Activated CD8-positive, alpha-beta memory T cell treated with anti-CD3 and anti-CD28 coated beads for 36 hours (primary cell): ENCODE results near the gene PNRC2. TPM values are rescaled to one million over a fixed set of nuclear protein-coding genes. Genes with fewer than 3 reads are reported as not detected.

Source experiments
- CTCF ChIA-PET: fragments of 350-600 bp; sonication (Branson Sonifier 250); formaldehyde crosslinking; loops from one replicate; lab custom pipeline; 2021; ENCODE audit warnings: antibody characterized with exemption; lab: Charles Lee
- POLR2A ChIA-PET: fragments of 350-600 bp; sonication (Branson Sonifier 250); formaldehyde crosslinking; loops from one replicate; lab custom pipeline; 2021; ENCODE audit warnings: antibody characterized with exemption; lab: Charles Lee
- total RNA-seq, 2 experiments: library from RNA; stranded (reverse); gene quantifications; one replicate each; pipeline ENCODE4 v1.2.3, GENCODE V29; 2021

The PNRC2 gene
- total RNA-seq, 2 experiments from 2014 or later = 132 to 135 TPM

- CTCF ChIA-PET = no interaction called here
- POLR2A ChIA-PET = no interaction called here
These were observed 28.1 kb upstream of the PNRC2 start for GRCh38 chr1:23931491-23931880.

- POLR2A ChIA-PET = no interaction called here
- CTCF ChIA-PET = interaction anchor here (1.0 kb wide), 1 partner anchor 13 kb away, joined by 3 read pairs; no protein-coding TSS in a partner anchor
These were observed 23.0 kb upstream of the PNRC2 start for GRCh38 chr1:23936481-23937176.

- ChIA-PET CTCF (no interaction called here), POLR2A (no interaction called here)
These were observed 12.3 kb upstream of the PNRC2 start for GRCh38 chr1:23947366-23947765.

DNA sequence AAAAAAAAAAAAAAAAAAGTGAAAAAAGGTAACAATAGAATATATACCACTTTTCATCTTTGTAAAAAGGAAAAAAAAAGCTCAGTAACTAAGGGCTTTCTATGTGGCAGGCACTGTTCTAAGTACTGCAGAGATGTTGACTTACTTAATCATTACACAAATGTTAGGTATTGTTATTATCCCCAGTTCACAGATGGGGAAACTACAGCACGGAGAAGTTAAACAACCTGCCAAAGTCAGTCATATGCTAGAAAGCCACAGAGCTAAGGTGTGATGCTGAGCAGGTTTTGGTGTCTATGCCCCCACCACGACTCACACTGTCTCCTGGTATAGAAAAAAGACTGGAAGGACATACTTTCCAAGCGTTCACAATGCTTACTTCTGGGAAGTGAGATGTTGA lies 6.6 kb upstream of the PNRC2 start:
- POLR2A ChIA-PET = interaction anchor here (0.6 kb wide), 1 partner anchor 614 kb away, joined by 3 read pairs; no protein-coding TSS in a partner anchor
- CTCF ChIA-PET = no interaction called here

DNA sequence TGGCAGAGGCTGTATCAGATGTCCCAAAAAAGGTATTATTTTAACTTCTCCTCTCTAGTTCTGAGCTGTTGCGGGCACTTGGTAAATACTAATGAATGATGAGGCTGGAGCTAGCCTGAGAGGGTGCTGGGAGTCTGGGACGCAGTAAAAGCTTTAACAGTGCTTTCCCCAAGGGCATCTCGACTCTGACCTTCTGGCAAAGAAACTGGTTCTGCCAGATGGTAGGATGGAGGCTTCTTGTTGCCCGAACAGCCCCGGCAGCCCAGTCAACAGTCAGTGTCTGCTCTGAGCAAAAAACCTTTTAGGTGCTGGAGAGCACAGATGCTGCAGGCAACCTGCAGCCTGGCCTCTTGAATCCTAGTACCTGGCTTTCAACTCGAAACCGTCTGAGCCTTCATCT lies 2.5 kb upstream of the PNRC2 start:
- ChIA-PET POLR2A (interaction anchor here (0.5 kb wide), 1 partner anchor 257 kb away, joined by 3 read pairs; no protein-coding TSS in a partner anchor), CTCF (no interaction called here)

- CTCF ChIA-PET = interaction anchor here (0.6 to 1.0 kb wide), 3 partner anchors 14 to 705 kb away, joined by 3 to 5 read pairs (median 3); no protein-coding TSS in a partner anchor
- POLR2A ChIA-PET = interaction anchor here (0.7 to 3.3 kb wide), 2 partner anchors 9 to 22 kb away, joined by 8 to 28 read pairs; partner anchors contain the start of gene SRSF10
These were observed 1.4 kb upstream of the PNRC2 start for GRCh38 chr1:23958040-23958809.

DNA sequence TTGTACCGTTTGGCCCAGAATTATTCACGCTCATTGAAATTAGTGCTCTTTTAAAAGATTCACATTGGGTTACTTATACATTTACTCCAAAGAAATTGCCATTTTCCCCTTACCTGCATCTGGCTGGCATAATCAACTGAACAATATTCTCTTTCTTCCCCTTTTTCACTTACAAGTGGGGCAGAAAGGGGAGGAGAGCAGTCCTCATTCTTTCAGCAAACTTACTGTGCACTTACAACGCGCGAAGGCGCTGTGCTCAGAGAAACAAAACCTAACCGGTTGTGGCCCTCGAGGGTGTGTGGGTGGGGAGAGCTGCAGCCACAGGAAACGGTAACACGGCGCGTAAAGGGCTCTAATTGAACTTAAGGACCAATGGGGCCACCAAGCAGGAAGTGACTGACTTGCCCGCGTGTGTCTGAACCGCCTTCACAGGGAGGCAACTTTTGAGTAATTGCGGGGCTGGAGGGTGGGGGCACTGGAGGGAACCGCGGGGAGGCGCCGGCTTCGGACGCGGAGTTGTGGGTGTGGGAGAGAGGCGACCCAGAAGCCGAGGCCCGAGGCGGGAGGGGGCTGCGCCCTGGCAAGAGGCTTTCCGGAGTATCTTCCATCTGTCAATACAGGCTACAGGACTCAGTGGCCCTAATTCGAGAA lies 693 bp upstream of the PNRC2 start:
- CTCF ChIA-PET = interaction anchor here (0.6 to 1.0 kb wide), 2 partner anchors 13 to 323 kb away, joined by 3 to 5 read pairs; no protein-coding TSS in a partner anchor
- POLR2A ChIA-PET = interaction anchor here (0.7 to 3.3 kb wide), 2 partner anchors 10 to 21 kb away, joined by 8 to 28 read pairs; partner anchors contain the start of gene SRSF10

- POLR2A ChIA-PET = interaction anchor here (1.3 to 3.3 kb wide), 2 partner anchors 17 to 19 kb away, joined by 13 to 28 read pairs; partner anchors contain the start of gene SRSF10
- CTCF ChIA-PET = no interaction called here
These were observed 828 bp downstream of the PNRC2 start for GRCh38 chr1:23960291-23961020.

DNA sequence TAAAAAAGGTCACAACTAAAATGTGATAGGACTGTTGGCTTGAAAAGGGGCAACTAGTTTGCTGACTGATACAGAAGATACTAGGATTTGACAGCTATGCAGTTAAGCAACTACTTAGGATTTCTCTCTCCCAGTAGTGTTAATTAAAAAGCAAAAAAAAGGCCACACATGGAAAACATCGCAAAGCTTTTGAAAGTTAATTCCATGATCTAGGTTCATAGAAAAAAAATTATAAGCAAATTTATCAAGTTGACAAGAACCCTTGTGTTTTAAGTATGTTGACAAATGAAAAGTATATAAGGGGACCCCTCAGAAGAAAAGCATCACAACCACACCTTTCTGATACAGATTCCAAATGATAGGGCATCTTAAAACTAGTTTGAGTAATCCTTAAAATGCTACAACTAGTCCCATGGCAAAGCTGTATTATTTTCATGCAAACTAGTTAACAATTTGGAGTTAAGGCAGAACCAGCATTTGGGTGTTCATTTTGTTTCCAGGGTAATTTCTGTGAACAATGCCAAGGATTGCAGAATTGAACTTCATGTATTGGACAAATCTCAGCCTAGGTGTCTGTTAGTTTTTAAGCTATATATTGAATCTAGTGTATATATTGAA lies 4.1 kb downstream of the PNRC2 start:
- CTCF ChIA-PET = interaction anchor here (0.8 kb wide), 1 partner anchor 60 kb away, joined by 4 read pairs; no protein-coding TSS in a partner anchor
- POLR2A ChIA-PET = interaction anchor here (1.2 to 2.7 kb wide), 2 partner anchors 13 to 15 kb away, joined by 3 to 16 read pairs; no protein-coding TSS in a partner anchor

DNA sequence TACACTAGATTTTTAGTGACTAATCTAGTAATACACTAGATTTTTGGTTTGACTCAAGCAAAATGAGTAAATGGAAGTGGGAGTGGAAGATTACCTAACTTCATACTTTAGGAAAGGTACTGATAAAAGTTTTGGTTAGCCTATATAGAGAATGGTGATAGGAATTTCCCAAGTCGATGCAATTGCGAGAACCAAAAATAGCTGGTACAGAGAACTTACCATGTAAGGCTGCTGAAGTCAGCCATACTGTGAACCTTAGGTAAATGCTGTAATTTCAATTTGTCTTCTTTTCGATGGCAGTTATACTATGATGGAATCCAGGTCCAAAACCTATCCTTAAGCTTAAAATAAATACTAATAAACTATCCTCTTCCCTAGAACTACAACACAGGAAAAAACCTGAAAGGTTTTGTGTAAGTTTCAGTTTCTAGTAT lies 4.6 kb downstream of the PNRC2 start:
- ChIA-PET CTCF (interaction anchor here (0.8 to 1.1 kb wide), 2 partner anchors 11 to 60 kb away, joined by 3 to 4 read pairs; no protein-coding TSS in a partner anchor), POLR2A (interaction anchor here (1.0 to 2.7 kb wide), 3 partner anchors 10 to 15 kb away, joined by 3 to 16 read pairs (median 5); no protein-coding TSS in a partner anchor)

DNA sequence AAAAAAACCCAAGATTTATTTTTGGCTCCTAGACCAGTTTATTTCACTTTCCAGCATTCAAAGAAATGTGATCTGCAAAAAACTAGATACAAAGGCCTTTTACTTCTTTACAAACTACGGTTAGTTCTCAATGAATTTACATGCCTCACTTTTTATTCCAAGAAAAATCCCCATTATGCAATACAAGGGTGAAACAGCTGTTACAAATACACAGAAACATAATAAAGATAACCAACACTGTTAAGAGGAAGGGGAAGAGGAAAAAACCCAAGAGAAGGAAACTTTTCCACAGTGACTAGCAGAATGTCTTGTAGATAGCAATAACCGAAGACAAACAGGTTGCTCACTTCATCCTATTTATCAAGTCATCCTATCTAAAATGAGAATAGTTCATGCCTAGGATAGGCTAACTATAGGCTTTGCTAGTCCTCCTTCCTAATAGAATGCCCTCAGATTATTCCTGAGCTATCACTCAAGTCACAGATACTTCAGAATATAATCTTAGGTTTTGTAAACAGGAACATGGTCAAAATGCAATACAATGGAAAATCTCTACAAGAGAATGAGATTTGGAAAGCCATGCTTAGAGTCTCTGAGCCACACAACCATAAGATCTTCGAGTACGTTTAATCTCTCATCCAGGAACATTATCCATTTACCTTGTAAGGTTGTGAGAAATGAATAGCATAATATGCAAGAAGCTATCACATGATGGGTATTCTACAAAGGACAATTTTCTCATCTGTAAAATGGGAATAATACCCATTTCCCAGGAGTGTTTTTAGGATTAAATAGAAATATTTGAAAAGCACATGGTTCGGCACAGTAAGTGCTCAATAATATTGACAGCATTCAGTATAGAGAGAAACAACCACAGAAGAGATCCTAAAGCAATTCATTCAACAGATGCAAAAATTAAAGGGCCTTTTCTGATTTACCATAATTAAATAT lies 5.4 kb downstream of the PNRC2 start:
- CTCF ChIA-PET = interaction anchor here (1.1 kb wide), 1 partner anchor 10 kb away, joined by 3 read pairs; no protein-coding TSS in a partner anchor
- POLR2A ChIA-PET = interaction anchor here (1.0 to 2.7 kb wide), 2 partner anchors 11 to 12 kb away, joined by 5 to 16 read pairs; no protein-coding TSS in a partner anchor

- CTCF ChIA-PET = interaction anchor here (0.7 to 0.9 kb wide), 2 partner anchors 9 to 802 kb away, joined by 3 read pairs; no protein-coding TSS in a partner anchor
These were observed 7.4 kb downstream of the PNRC2 start for GRCh38 chr1:23966973-23967493.

DNA sequence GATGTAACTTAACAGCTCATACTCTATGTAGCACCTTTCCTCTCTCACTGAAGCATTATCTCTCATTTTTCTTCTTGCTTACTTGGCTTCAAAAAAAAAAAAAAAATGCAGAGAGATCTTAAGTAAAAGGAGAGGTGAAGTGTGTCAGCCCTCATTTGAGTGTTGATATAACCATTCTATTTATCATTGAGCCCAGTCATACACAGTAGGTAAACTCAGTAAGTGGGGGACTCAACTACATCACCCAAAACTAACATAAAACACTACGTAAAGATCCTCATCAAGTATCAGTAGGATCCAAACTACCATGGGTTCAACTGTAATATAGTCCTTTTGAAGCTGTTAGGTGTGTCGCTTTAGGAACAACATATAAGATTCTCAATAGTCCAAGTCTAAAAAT lies 8.2 kb downstream of the PNRC2 start:
- ChIA-PET CTCF (interaction anchor here (0.7 to 0.9 kb wide), 2 partner anchors 8 to 801 kb away, joined by 3 read pairs; no protein-coding TSS in a partner anchor), POLR2A (interaction anchor here (0.7 kb wide), 1 partner anchor 71 kb away, joined by 3 read pairs; no protein-coding TSS in a partner anchor)

More at GRCh38 chr1:23966973-23967493, 7.4 kb downstream of the PNRC2 start:
- POLR2A ChIA-PET = interaction anchor here (0.7 kb wide), 1 partner anchor 70 kb away, joined by 3 read pairs; no protein-coding TSS in a partner anchor

- ChIA-PET CTCF (no interaction called here), POLR2A (interaction anchor here (0.7 to 2.5 kb wide), 3 partner anchors 13 to 1248 kb away, joined by 3 to 16 read pairs (median 13); partner anchors contain the start of gene PNRC2)
These were observed 17.7 kb downstream of the PNRC2 start for GRCh38 chr1:23977187-23977853.

- CTCF ChIA-PET = no interaction called here
- POLR2A ChIA-PET = interaction anchor here (0.7 to 2.5 kb wide), 3 partner anchors 14 to 1247 kb away, joined by 3 to 16 read pairs (median 13); partner anchors contain the start of gene PNRC2
These were observed 18.2 kb downstream of the PNRC2 start for GRCh38 chr1:23977854-23978191.
